Stimulated activated CD4-positive, alpha-beta T cell treated with anti-CD3 and anti-CD28 coated beads, Interleukin-1b, Interleukin-23, amount 100 ng/mL, for 24 hours (primary cell): Measurements from ENCODE around the gene RBP3.

Experiments
- DNase-seq, 4 experiments: peaks; one replicate each; pipeline ENCODE4 v3.0.0-alpha.2; 2020; ENCODE audit warnings: low read depth in 4 of 4, low spot score in 1 of 4

RBP3 gene

DNA sequence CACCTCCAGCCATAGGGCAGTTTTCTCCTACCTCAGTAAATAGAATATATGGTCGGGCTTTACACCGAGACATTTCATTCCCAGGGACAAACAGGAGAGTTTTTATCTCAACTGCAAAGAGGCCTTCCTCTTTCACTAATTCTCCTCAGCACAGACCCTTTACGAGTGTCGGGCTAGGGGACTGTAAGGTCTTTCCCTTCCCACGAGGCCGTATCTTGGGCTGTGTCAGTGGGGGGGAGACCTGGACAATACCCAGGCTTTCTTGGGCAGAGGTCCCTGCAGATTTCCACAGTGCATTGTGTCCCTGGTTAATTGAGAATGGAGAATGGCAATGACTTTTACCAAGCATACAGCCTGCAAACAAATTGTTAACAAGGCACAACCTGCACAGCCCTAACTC, 49.1 kb downstream of the RBP3 start:
- DNase-seq = no peak

DNA sequence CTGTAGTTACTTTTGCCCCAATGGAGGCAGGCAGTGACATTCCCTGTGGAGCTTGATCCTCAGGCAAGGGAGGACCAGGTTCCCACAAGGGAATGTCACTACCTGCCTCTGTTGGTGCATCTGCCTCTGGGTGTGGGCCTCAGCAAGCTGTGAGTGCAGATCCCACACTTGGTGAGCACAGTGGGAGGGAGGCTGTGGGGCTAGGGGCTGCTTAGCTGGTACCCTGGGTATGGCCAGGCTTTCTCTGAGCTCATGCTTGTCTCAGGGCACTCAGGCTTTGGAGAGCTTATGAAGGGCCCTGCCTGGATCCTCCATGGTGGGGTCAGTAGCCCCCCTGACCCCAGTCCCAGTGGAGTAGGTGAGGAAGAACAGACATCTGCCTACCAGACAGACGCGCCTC, 52.1 kb downstream of the RBP3 start:
- no peak for DNase-seq

DNA sequence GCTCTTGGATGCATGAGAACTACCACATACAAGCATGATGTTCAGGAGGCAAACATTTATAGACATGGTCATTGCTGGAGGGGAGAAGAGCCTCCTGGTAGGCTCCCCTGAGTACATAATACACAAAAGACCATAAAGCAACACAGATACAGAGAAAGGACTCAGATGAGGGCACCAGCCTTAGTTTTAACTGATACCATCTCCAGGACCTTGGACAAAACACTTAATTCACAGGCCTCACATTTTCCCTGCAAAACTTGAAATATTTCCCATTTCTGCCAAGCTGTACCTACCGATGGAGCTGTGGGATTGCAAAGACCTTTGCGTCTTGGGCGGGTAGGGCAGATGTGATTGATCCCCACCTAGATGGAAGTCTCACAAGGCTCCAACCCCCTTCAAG, 52.6 kb downstream of the RBP3 start:
- no peak for DNase-seq

DNA sequence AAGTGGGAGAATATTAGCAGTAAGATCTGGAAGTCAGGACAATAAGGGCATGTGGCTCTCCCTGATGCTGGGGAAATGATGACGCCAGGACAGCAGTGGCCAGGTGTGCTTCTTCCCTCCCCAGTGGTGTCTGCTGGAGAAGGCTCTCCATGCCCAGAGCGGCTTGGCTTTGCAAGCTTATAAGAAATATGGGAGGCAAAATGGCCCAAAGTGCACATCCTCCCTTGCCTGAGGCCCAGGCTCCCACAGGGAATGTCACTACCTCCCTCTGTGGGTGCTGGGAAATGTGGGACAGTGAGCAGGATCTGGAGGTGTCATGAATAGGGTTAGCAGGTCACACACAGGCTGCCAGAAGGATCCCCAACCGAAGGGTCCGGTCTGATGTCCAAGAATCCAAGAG, 53.0 kb downstream of the RBP3 start:
- no peak for DNase-seq

DNA sequence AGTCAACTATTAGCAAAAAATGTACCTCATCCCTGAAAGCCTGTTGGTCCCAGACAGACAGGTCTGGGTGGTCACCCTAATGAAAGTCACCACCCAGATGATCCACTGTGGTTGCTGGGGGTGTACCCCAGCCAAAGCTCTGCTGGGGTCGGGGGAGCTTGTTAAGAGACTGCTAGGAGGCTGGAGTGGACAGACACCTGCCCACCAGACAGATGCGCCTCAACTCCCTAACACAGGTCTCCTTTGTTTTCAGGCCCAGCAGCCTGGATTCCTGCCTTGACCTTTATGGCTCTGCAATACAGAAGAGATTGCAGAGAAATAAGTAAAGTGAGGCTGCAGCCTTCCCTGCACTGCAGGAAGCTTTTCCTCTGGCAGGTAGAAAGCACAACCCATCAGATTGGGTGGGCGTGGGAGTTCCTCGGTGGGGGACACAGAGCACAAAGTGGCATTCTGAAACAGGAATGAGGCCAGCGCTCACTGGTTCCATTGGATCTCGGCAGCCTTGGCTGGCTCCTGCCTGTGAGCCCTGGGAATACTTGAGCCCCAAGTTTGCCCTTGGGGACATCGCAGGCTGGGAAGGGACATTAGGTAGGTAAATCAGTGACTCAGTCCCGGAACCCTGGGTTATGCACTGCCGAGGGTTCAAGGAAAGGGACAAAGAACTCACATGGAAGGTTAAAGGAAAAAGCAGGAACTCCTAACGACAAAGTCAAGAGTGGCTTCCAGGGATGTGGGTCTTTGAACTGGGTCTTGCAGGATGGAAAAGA, 53.9 kb downstream of the RBP3 start:
- no peak for DNase-seq

DNA sequence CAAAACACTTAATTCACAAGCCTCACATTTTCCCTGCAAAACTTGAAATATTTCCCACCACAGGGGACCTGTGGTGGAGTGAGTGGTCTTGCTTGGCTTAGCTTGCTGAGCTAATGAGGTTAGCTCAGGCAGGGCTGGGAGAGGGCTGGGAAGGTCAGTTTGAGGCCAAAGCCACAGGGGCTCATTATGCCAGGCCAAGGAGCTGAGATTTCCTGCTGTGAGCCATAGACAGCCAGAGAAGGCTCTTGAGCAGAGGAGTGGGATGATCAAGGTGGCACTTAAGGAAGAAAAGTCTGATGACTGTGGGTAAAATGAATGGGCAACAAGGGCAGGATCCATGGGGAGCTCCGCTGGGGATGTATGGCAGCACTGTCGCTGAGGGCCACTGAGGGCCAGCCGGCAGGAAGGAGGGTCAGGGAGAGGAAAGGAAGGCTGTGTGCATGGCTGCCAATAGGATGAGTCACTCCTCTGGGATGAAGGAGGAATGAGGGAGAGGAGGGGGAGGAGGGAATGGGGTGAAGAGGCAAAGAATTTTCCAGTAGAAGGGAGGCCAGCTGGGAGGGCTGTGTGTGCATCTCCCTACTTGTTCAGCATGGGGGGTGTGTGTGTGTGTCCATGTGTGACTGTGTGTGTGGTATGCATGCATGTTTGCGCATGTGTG, 54.6 kb downstream of the RBP3 start:
- no peak for DNase-seq

DNA sequence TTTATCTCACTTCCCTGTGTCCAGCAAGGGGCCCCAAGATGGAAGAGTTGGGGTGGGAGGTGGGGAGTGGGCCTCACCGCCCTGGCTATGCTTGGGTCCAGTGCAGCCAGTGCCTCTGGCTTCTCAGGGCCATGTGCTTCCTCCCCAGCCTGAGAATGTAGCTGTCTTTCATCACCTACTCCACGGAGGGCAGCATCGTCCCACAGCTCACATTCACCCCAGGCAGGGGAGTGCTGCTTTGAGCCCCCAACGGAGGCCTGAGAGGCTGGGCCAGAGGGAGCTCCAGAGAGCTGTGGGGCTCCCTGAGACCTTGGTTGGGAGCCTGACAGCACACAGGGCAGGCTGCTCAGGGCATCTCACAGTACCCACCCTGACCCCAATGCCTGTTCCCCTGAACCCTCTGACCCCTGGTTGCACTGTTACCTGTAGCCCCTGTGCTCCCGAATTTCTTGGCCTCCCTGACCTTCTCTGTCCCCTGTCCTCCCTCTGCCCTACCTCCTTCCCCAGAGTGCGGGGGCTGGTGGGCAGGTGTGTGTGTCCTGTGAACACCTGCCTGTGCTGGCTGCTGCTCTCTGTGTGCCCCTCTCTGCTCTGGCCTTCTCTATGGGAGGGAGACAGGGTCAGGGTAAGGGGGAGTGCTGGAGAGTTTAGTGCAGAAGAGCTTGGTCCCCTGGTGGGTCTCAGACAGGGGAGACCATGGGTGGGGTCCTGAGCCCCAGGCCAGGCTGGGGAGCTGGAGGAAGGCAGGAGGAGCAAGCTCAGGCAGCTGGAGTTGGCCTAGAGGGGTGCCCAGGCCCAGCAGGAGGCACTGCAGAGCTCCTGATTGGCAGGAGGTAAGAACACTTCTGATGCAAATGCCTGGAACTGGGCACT, 55.5 kb downstream of the RBP3 start:
- DNase-seq = no peak

DNA sequence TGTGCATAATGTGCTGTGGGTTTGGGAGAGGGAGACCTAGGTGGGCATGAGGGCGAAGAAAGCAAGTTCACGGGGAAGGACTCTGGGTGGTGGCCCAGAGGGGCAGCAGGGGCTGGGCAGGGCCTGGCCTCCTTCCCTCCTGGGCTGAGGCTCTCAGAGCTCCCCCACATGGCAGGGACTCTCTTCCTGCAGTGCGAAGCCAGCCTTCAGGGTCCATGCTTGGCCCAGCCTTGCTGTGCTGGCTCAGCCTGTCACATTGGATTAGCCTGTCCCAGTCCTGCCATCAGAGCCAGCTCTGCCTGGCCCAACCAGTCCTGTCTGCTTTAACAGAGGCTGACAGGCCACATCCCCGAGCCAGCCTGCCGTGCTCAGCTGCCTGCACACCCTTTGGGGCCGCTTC, 56.3 kb downstream of the RBP3 start:
- DNase-seq = no peak

DNA sequence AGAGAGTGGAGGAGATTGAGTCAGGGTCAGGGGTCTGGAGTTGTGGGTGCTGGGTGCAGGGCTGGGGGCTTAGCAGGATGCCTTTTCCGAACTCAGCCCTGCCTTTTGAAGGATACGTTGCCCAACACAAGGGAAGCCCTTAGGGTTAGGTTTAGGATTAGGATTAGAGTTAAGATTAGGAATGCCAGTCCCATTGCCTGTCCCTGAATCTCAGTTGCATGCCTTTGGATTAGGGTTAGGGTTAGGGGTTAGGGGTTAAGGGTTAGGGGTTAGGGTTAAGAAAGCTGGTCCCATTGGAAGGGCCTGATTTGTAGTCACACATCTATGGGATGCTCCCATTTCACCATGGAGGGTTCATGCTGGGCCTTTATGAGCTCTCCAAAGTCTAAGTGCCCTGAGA, 56.8 kb downstream of the RBP3 start:
- DNase-seq = no peak

DNA sequence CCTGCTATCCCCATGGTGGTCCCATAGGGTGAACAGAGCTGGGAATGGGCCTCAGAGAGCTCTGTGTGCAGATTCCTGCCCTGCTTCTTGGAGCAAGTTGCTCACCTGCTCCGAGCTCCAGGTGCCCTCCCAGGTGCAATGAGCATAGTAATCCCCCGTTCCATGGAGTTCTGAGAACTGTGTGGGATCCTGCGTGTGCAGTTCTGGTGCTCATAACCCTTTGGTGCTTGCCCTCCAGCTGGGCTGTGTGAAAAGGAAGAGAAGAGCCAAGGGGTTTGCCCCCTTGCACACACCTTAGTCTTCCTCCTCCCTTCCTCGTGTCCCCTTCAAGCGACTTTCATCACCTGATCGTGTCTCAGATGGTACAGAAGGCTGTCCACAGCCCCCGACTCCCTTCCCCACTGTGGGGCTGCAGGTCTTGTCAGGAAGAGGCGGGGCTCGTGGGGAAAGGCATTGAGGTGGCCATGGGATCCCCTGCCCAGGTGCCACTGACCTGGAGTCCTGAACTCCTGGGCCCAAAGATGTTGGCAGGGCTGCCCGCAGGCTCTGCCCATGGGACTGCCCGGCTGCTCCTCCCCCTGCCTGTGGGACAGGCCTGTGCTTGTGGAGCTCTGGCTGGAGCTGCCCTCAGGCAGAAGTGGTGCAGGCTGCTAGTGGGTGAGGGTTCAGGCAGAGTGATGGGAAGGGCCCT, 57.8 kb downstream of the RBP3 start:
- DNase-seq = no peak

DNA sequence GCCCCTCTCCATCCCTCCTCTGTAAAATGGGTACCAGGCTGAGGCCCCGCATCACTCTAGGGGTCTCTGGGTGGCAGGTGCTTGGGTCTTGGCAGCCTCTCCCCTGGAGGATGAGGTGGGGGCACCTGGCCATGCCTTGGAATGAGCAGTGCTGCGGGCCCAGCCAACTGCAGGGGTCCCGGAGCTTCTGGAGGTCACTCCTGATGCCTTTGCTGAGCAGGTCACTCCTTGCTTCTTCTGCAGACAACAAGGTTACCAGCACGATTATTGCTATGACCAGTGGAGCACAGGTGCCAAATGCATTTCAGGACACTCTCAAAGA, 58.3 kb downstream of the RBP3 start:
- DNase-seq = no peak

DNA sequence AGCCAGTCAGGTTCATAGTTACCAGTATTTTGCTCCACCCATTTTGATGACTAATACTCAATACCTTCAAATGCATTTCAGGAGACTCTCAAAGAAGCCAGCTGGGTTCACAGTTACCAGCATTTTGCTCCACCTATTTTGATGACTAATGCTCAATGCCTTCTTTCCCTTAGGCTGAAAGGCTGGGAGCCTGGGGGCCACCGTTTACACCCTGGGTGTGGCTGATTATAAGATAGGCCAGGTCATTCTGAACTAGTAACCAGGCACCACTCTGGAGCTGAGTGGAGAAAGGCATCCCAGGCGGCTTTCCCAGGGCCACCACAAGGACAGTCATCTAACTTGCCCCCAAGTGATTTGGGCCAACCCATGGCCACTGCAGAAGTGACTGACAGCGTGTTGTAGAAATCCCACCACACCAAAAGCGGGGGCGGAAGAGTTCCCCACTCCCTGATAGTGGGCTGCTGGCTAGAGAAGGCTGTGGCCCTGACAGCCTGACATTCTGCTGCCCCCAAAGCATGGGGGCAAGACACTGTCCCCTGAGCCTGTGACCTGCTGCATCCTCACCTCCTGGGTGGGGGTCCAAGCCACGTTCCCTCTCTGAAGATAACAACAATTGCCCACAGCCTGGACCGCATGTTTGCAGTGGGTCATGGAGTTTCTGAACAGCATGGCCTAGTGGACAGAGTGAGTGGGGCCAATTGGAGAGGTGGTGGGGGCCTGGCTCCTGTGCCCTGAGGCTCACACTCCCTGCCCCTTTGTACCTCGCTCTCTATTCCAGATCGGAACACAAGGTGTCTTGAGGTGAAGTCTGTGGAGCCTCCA, 58.9 kb downstream of the RBP3 start:
- DNase-seq = no peak
